ENCODE data around the gene TXNDC12.

GRCh38 chr1:52063192-52063591, 8.2 kb upstream of the TXNDC12 start:
- TF ChIP-seq CTCF (IDR thresholded peaks at IDR 0.05; ENCODE audit: insufficient read depth, low read length, poor library complexity, severe bottlenecking) (no peak), EZH2phosphoT487 (conservative IDR thresholded peaks at IDR 0.05; ENCODE audit: low read length) (no peak)
